H9 (cell line): ENCODE measurements around the gene ZFR2. TPM values are rescaled to one million over a fixed set of nuclear protein-coding genes. Genes with fewer than 3 reads are reported as not detected.

ENCODE experiments used
- DNase-seq: peaks from one replicate; pipeline ENCODE4 v3.0.0-alpha.2; 2017
- H2AFZ ChIP-seq: one replicate; pipeline ENCODE4 v1.6.1; 2013; ENCODE audit warnings: mild to moderate bottlenecking, low read length, control low read depth, moderate library complexity
- H2AK5ac ChIP-seq: 2 replicates; pipeline ENCODE4 v1.6.1; 2013; ENCODE audit warnings: low read length, control low read depth, mixed read lengths; ENCODE audit not compliant: insufficient read length
- H2BK120ac ChIP-seq: one replicate; pipeline ENCODE4 v1.6.1; 2013; ENCODE audit warnings: low read depth, mild to moderate bottlenecking, low read length, control low read depth, inconsistent platforms; ENCODE audit not compliant: poor library complexity, severe bottlenecking
- H2BK12ac ChIP-seq: 2 replicates; pipeline ENCODE4 v1.6.1; 2013; ENCODE audit warnings: low read length, control low read depth, mixed read lengths, low read depth; ENCODE audit not compliant: insufficient read length
- H2BK15ac ChIP-seq: 2 replicates; pipeline ENCODE4 v1.6.1; 2013; ENCODE audit warnings: low read depth, low read length, control low read depth
- H2BK20ac ChIP-seq: one replicate; pipeline ENCODE4 v1.6.1; 2013; ENCODE audit warnings: low read depth, mild to moderate bottlenecking, low read length, control low read depth, inconsistent platforms; ENCODE audit not compliant: poor library complexity, severe bottlenecking
- H2BK5ac ChIP-seq: 2 replicates; pipeline ENCODE4 v1.6.1; 2013; ENCODE audit warnings: low read length, control low read depth, mixed read lengths; ENCODE audit not compliant: insufficient read length
- H3K14ac ChIP-seq: 2 replicates; pipeline ENCODE4 v1.6.1; 2013; ENCODE audit warnings: low read length, control low read depth; ENCODE audit not compliant: insufficient read depth
- H3K18ac ChIP-seq: 2 replicates; pipeline ENCODE4 v1.6.1; 2013; ENCODE audit warnings: low read depth, mild to moderate bottlenecking, mixed read lengths, low read length, control low read depth; ENCODE audit not compliant: insufficient read length
- H3K23ac ChIP-seq: 2 replicates; pipeline ENCODE4 v1.6.1; 2013; ENCODE audit warnings: low read length, control low read depth, mixed read lengths, low read depth; ENCODE audit not compliant: insufficient read length
- H3K23me2 ChIP-seq: 2 replicates; pipeline ENCODE4 v1.6.1; 2013; ENCODE audit warnings: low read depth, mild to moderate bottlenecking, mixed read lengths, low read length, control low read depth; ENCODE audit not compliant: insufficient read length, poor library complexity, severe bottlenecking
- H3K27ac ChIP-seq: 2 replicates; pipeline ENCODE4 v1.5.1; 2013; ENCODE audit warnings: low read length, control low read depth, mixed read lengths, low read depth; ENCODE audit not compliant: insufficient read length
- H3K27me3 ChIP-seq: 2 replicates; pipeline ENCODE4 v1.6.1; 2013; ENCODE audit warnings: low read length, control low read depth, inconsistent platforms; ENCODE audit not compliant: insufficient read depth
- H3K4ac ChIP-seq: 2 replicates; pipeline ENCODE4 v1.6.1; 2013; ENCODE audit warnings: low read depth, mild to moderate bottlenecking, control low read depth, inconsistent platforms, low read length, moderate library complexity
- H3K4me1 ChIP-seq: 2 replicates; pipeline ENCODE4 v1.6.1; 2013; ENCODE audit warnings: low read length, control low read depth, inconsistent platforms; ENCODE audit not compliant: insufficient read depth
- H3K4me2 ChIP-seq: 2 replicates; pipeline ENCODE4 v1.6.1; 2013; ENCODE audit warnings: low read length, control low read depth, mixed read lengths; ENCODE audit not compliant: insufficient read length, insufficient read depth
- H3K56ac ChIP-seq: 2 replicates; pipeline ENCODE4 v1.6.1; 2013; ENCODE audit warnings: low read depth, mild to moderate bottlenecking, mixed read lengths, low read length, control low read depth; ENCODE audit not compliant: insufficient read length
- H3K79me1 ChIP-seq: 2 replicates; pipeline ENCODE4 v1.6.1; 2013; ENCODE audit warnings: low read depth, mild to moderate bottlenecking, moderate library complexity, low read length, control low read depth, inconsistent platforms; ENCODE audit not compliant: insufficient read depth, poor library complexity, severe bottlenecking
- H3K79me2 ChIP-seq: 2 replicates; pipeline ENCODE4 v1.6.1; 2013; ENCODE audit warnings: low read length, control low read depth, inconsistent platforms; ENCODE audit not compliant: insufficient read depth
- H3K9ac ChIP-seq: 2 replicates; pipeline ENCODE4 v1.6.1; 2013; ENCODE audit warnings: low read length, control low read depth, mixed read lengths; ENCODE audit not compliant: insufficient read length; ENCODE audit errors: extremely low read depth
- H3K9me3 ChIP-seq: one replicate; pipeline ENCODE4 v1.6.1; 2013; ENCODE audit warnings: low read depth, low read length, inconsistent platforms; ENCODE audit not compliant: control insufficient read depth
- H3T11ph ChIP-seq: one replicate; pipeline ENCODE4 v1.6.1; 2013; ENCODE audit warnings: mild to moderate bottlenecking, low read length, control low read depth, inconsistent platforms
- H4K20me1 ChIP-seq: one replicate; pipeline ENCODE4 v1.6.1; 2013; ENCODE audit not compliant: control insufficient read depth, insufficient read length, insufficient read depth
- H4K5ac ChIP-seq: 2 replicates; pipeline ENCODE4 v1.6.1; 2013; ENCODE audit warnings: low read depth, mild to moderate bottlenecking, mixed read lengths, low read length, control low read depth; ENCODE audit not compliant: insufficient read length
- H4K8ac ChIP-seq: replicated peaks from 2 replicates; pipeline ENCODE4 v1.6.1; 2013; ENCODE audit warnings: low read length, control low read depth, mixed read lengths, low read depth; ENCODE audit not compliant: insufficient read length
- H4K91ac ChIP-seq: 2 replicates; pipeline ENCODE4 v1.6.1; 2013; ENCODE audit warnings: low read depth, mild to moderate bottlenecking, moderate library complexity, mixed read lengths, low read length, control low read depth; ENCODE audit not compliant: insufficient read length
- H3K27ac Mint-ChIP-seq, 3 experiments: 2 replicates in 2 of 3; 3 replicates in 1 of 3; pipeline ENCODE4 v1.8.0; 2020 to 2021; ENCODE audit warnings: mixed read lengths in 3 of 3, mild to moderate bottlenecking in 1 of 3, moderate library complexity in 1 of 3
- H3K27me3 Mint-ChIP-seq: 2 replicates; pipeline ENCODE4 v1.8.0; 2021; ENCODE audit warnings: low read depth, mild to moderate bottlenecking, moderate library complexity, mixed read lengths
- H3K36me3 Mint-ChIP-seq, 3 experiments: 2 replicates in 2 of 3; 3 replicates in 1 of 3; pipeline ENCODE4 v1.8.0; 2020 to 2021; ENCODE audit warnings: low read depth in 3 of 3, mixed read lengths in 3 of 3; ENCODE audit not compliant: insufficient read depth in 1 of 3
- H3K4me1 Mint-ChIP-seq, 2 experiments: 2 replicates each; pipeline ENCODE4 v1.8.0; 2020; ENCODE audit warnings: mixed read lengths in 2 of 2
- H3K4me3 Mint-ChIP-seq, 2 experiments: 2 replicates in 1 of 2; 3 replicates in 1 of 2; pipeline ENCODE4 v1.8.0; 2020 to 2021; ENCODE audit warnings: mild to moderate bottlenecking in 2 of 2, mixed read lengths in 2 of 2, moderate library complexity in 1 of 2
- H3K9me3 Mint-ChIP-seq, 2 experiments: 2 replicates in 1 of 2; 3 replicates in 1 of 2; pipeline ENCODE4 v1.8.0; 2020; ENCODE audit warnings: mild to moderate bottlenecking in 2 of 2, mixed read lengths in 2 of 2, moderate library complexity in 1 of 2
- WGBS: extraction: QIAGEN DNeasy Blood & Tissue Kit; methylation state at CpG from one replicate; pipeline ENCODE4 v1.1.7; 2013; ENCODE audit warnings: missing lambda C conversion rate, low lambda C conversion rate, mixed read lengths; ENCODE audit not compliant: insufficient read length; ENCODE audit errors: extremely low coverage; 5-methylcytosine and 5-hydroxymethylcytosine counted together
- total RNA-seq: library from RNA; stranded (reverse); gene quantifications from 2 replicates; pipeline ENCODE4 v1.2.1, GENCODE V29; 2021
- TF ChIP-seq, protein P1 (sequence below): fragments of 200-600 bp; sonication (generic); conservative IDR thresholded peaks from 3 replicates; pipeline ENCODE4 v1.8.0; 2021; ENCODE audit warnings: antibody characterized with exemption, mild to moderate bottlenecking

The ZFR2 gene
- total RNA-seq, 1 experiment from 2014 or later = 18.3 TPM

DNA sequence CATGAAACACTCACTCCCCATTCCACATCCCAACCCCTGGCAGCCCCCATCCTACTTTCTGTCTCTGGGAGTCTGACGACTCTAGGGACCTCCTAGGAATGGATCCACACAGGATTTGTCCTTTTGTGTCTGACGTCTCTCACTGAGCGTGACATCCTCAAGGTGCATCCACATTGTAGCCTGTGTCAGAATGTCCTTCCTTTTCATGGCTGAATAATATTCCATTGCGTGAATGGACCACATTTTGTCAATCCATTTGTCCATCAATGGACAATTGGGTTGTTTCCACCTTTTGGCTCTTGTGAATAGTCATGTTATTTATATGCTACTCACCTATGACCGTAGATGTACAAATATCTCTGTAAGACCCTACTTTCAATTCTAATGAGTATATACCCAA is 47.2 kb upstream of the ZFR2 start:
- H3K4me1 ChIP-seq = no peaks in the 10 kb centered on the region
- H3T11ph ChIP-seq = no peak overlapping the region
- no peak overlapping the region for H4K5ac ChIP-seq
- H3K23ac ChIP-seq = no peak overlapping the region
- H3K14ac ChIP-seq = no peak overlapping the region
- H3K4ac ChIP-seq = no peak overlapping the region
- H3K27ac ChIP-seq = no peak overlapping the region
- H3K4me2 ChIP-seq = no peak overlapping the region
- no peak overlapping the region for H3K9ac ChIP-seq
- H4K8ac ChIP-seq = no peak overlapping the region
- no peak overlapping the region for H3K27ac Mint-ChIP-seq
- no peaks in the 10 kb centered on the region for H4K20me1 ChIP-seq
- H3K9me3 ChIP-seq = no peaks in the 10 kb centered on the region
- H2BK15ac ChIP-seq = no peak overlapping the region
- no peaks in the 10 kb centered on the region for H3K23me2 ChIP-seq
- no peak overlapping the region for H2BK120ac ChIP-seq
- no peak overlapping the region for H3K18ac ChIP-seq
- no CpG with 5 or more reads among the region's 5 CpGs for WGBS
- TF ChIP-seq, protein P1, sequence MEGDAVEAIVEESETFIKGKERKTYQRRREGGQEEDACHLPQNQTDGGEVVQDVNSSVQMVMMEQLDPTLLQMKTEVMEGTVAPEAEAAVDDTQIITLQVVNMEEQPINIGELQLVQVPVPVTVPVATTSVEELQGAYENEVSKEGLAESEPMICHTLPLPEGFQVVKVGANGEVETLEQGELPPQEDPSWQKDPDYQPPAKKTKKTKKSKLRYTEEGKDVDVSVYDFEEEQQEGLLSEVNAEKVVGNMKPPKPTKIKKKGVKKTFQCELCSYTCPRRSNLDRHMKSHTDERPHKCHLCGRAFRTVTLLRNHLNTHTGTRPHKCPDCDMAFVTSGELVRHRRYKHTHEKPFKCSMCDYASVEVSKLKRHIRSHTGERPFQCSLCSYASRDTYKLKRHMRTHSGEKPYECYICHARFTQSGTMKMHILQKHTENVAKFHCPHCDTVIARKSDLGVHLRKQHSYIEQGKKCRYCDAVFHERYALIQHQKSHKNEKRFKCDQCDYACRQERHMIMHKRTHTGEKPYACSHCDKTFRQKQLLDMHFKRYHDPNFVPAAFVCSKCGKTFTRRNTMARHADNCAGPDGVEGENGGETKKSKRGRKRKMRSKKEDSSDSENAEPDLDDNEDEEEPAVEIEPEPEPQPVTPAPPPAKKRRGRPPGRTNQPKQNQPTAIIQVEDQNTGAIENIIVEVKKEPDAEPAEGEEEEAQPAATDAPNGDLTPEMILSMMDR = no peak
- H3K27me3 ChIP-seq = no peaks in the 10 kb centered on the region
- H2BK5ac ChIP-seq = no peak overlapping the region
- peaks cover 5 to 6% of the 10 kb centered on the region in 2 experiments; a peak in 2 of 5 replicates for H3K9me3 Mint-ChIP-seq
- no peak for DNase-seq
- peaks cover 39 to 56% (median 48%) of the 10 kb centered on the region in 3 experiments for H3K36me3 Mint-ChIP-seq
- H2BK20ac ChIP-seq = no peak overlapping the region
- no peak overlapping the region for H3K4me3 Mint-ChIP-seq
- H4K91ac ChIP-seq = no peak overlapping the region
- no peak overlapping the region for H2AK5ac ChIP-seq
- no peaks in the 10 kb centered on the region for H3K79me2 ChIP-seq
- H2BK12ac ChIP-seq = no peak overlapping the region
- H3K79me1 ChIP-seq = no peaks in the 10 kb centered on the region
- no peaks in the 10 kb centered on the region for H3K4me1 Mint-ChIP-seq
- no peak overlapping the region for H2AFZ ChIP-seq
- no peak overlapping the region for H3K56ac ChIP-seq
- no peaks in the 10 kb centered on the region for H3K27me3 Mint-ChIP-seq
